Activated CD4-positive, CD25-positive, alpha-beta regulatory T cell treated with anti-CD3 and anti-CD28 coated beads, Interleukin-2, amount 50 U/mL, for 16 hours (primary cell): Measurements from ENCODE around the gene SLC12A7.
"Not testable (repeated sequence)": the region's sequence is repeated elsewhere in the genome, so short reads cannot be mapped to it uniquely, and the experiment has no call there.

ENCODE experiments used
- DNase-seq: peaks from one replicate; pipeline ENCODE4 v3.0.0-alpha.2; 2020; ENCODE audit warnings: low read depth, low spot score

Gene SLC12A7

GRCh38 chr5:1140818-1141189, 28.9 kb upstream of the SLC12A7 start:
- no peak for DNase-seq

- peak; percentile 24 for DNase-seq
Observed at GRCh38 chr5:1140171-1140817, 28.4 kb upstream of the SLC12A7 start.

- DNase-seq = no peak
Observed at GRCh38 chr5:1139331-1140170, 27.7 kb upstream of the SLC12A7 start.

GRCh38 chr5:1138445-1139245, 26.8 kb upstream of the SLC12A7 start:
- DNase-seq = no peak

GRCh38 chr5:1137567-1138444, 25.9 kb upstream of the SLC12A7 start:
- no peak for DNase-seq

- no peak for DNase-seq
Observed at GRCh38 chr5:1136814-1137213, 25.0 kb upstream of the SLC12A7 start.

GRCh38 chr5:1135696-1136525, 24.0 kb upstream of the SLC12A7 start:
- no peak for DNase-seq

- DNase-seq = no peak
Observed at GRCh38 chr5:1134478-1134877, 22.6 kb upstream of the SLC12A7 start.

GRCh38 chr5:1133510-1134201, 21.8 kb upstream of the SLC12A7 start:
- no peak for DNase-seq

GRCh38 chr5:1133108-1133507, 21.2 kb upstream of the SLC12A7 start:
- no peak for DNase-seq

GRCh38 chr5:1132570-1132969, 20.7 kb upstream of the SLC12A7 start:
- no peak for DNase-seq

GRCh38 chr5:1131726-1132125, 19.9 kb upstream of the SLC12A7 start:
- no peak for DNase-seq

- DNase-seq = no peak
Observed at GRCh38 chr5:1131191-1131621, 19.3 kb upstream of the SLC12A7 start.

- DNase-seq = no peak
Observed at GRCh38 chr5:1130218-1130946, 18.5 kb upstream of the SLC12A7 start.

- no peak for DNase-seq
Observed at GRCh38 chr5:1129711-1130055, 17.8 kb upstream of the SLC12A7 start.

- DNase-seq = no peak
Observed at GRCh38 chr5:1128977-1129710, 17.3 kb upstream of the SLC12A7 start.

- DNase-seq = no peak
Observed at GRCh38 chr5:1127959-1128785, 16.3 kb upstream of the SLC12A7 start.

GRCh38 chr5:1125695-1126094, 13.8 kb upstream of the SLC12A7 start:
- DNase-seq = not testable (repeated sequence)
